ENCODE measurements around the gene SLC6A5. TPM values are rescaled to one million over a fixed set of nuclear protein-coding genes. Genes with fewer than 3 reads are reported as not detected.

The SLC6A5 gene
- total and polyA plus RNA-seq, 2 of the 8 experiments (the other 6 are each of a cell fraction or from before 2014, with no cell fraction given) = not detected

- no peaks in the 10 kb centered on the region for H3K9me3 ChIP-seq (ENCODE audit: insufficient read depth in 2 of 2, low read depth in 1 of 2, low read length in 1 of 2)
- no peaks in the 10 kb centered on the region for H3K79me2 ChIP-seq (ENCODE audit: control insufficient read depth in 1 of 2, insufficient read depth in 2 of 2, low read length in 2 of 2)
- H2BK120ac ChIP-seq (replicated peaks; ENCODE audit: low read depth, low read length) = no peak overlapping the region
- no peak overlapping the region for H3K4me3 ChIP-seq (ENCODE audit: extremely low read depth in 1 of 4, insufficient read depth in 2 of 4, low read depth in 3 of 4, low read length in 4 of 4)
- DNase-seq (ENCODE audit: low read depth in 1 of 2, low spot score in 2 of 2) = peak; percentile 68 to 98
- no peak overlapping the region for H3K9ac ChIP-seq (replicated peaks in 1 of 4; ENCODE audit: extremely low read depth in 1 of 4, low read depth in 3 of 4, low read length in 3 of 4)
- H2BK20ac ChIP-seq (ENCODE audit: low read length) = no peak overlapping the region
- no peak overlapping the region for H3K27ac ChIP-seq (ENCODE audit: low read depth, low read length)
- H4K91ac ChIP-seq (replicated peaks; ENCODE audit: insufficient read length, low read length) = peak overlapping the region; percentile 56
- H2AK5ac ChIP-seq (ENCODE audit: low read depth, low read length) = no peak overlapping the region
- no peak overlapping the region for H4K8ac ChIP-seq (ENCODE audit: extremely low read depth, insufficient read depth, low read length)
- no peaks in the 10 kb centered on the region for H3K23me2 ChIP-seq (ENCODE audit: low read depth, low read length)
- no peak overlapping the region for H3K23ac ChIP-seq (ENCODE audit: insufficient read length)
- CTCF ChIA-PET (ENCODE audit: partially characterized antibody) = interaction anchor here (0.6 to 5.0 kb wide), 56 partner anchors 8 to 787 kb away, joined by 3 to 53 read pairs (median 4); partner anchors contain the start of gene SLC6A5
- WGBS, 2 experiments (ENCODE audit: extremely low coverage in 1 of 2, insufficient coverage in 1 of 2, insufficient read length in 1 of 2, insufficient replicate concordance in 2 of 2, low coverage in 1 of 2, low lambda C conversion rate in 2 of 2, missing lambda C conversion rate in 1 of 2) = 25% methylated on average over 30 of the region's 30 CpGs; no CpG with 5 or more reads in 1 of the 2 experiments
- no peaks in the 10 kb centered on the region for H3K36me3 ChIP-seq (ENCODE audit: control insufficient read depth in 2 of 4, insufficient read depth in 4 of 4, low read length in 3 of 4)
- H2BK5ac ChIP-seq (ENCODE audit: low read depth, low read length) = no peak overlapping the region
- peaks cover 0 to 4% (median 2%) of the 10 kb centered on the region in 4 experiments; a peak in 3 of 7 replicates for H3K27me3 ChIP-seq (replicated peaks in 1 of 4; ENCODE audit: control insufficient read depth in 3 of 4, extremely low read depth in 1 of 4, insufficient read depth in 3 of 4, low read length in 3 of 4)
- H2BK15ac ChIP-seq (ENCODE audit: low read length) = peak overlapping the region; percentile 5; the same call in 1 of the 2 replicates
- peak overlapping the region; percentile 45; the same call in 1 of the 2 replicates for H2BK12ac ChIP-seq (ENCODE audit: low read depth, low read length)
- H4K5ac ChIP-seq (ENCODE audit: insufficient read length, low read depth, low read length) = peak overlapping the region; percentile 51
- H3K4me2 ChIP-seq (ENCODE audit: insufficient read depth in 1 of 2, low read depth in 2 of 2, low read length in 2 of 2) = peak overlapping the region in 1 of 2 experiments; percentile 48; a peak in 1 of 4 replicates
- no peaks in the 10 kb centered on the region for H3K79me1 ChIP-seq (ENCODE audit: low read depth, low read length)
- POLR2A ChIA-PET (ENCODE audit: partially characterized antibody) = interaction anchor here (0.7 to 1.7 kb wide), 5 partner anchors 9 to 220 kb away, joined by 3 read pairs; no protein-coding TSS in a partner anchor
- H2AFZ ChIP-seq (ENCODE audit: low read length) = peak overlapping the region; percentile 63; the same call in 1 of the 2 replicates
- peak overlapping the region; percentile 60 for H3K4ac ChIP-seq (replicated peaks; ENCODE audit: insufficient read length, low read depth, low read length)
- H3K56ac ChIP-seq (replicated peaks; ENCODE audit: insufficient read length, low read depth, low read length) = no peak overlapping the region
- no peak overlapping the region for H3K14ac ChIP-seq (ENCODE audit: insufficient read length)
- FAIRE-seq = peak; percentile 58
- no peaks in the 10 kb centered on the region; a peak in 2 of 7 replicates for H3K4me1 ChIP-seq (replicated peaks in 1 of 4; ENCODE audit: control insufficient read depth in 3 of 4, insufficient read depth in 4 of 4, low read length in 3 of 4)
- H4K20me1 ChIP-seq (replicated peaks in 1 of 2; ENCODE audit: control insufficient read depth in 1 of 2, insufficient read depth in 2 of 2, low read length in 2 of 2) = no peaks in the 10 kb centered on the region
- H3K18ac ChIP-seq (ENCODE audit: extremely low read depth, low read length) = no peak overlapping the region
- TF ChIP-seq CEBPB (IDR thresholded peaks at IDR 0.05; ENCODE audit: low read depth, low read length) (no peak), JUND (IDR thresholded peaks at IDR 0.05; ENCODE audit: low read length) (no peak), RNF2 (IDR thresholded peaks at IDR 0.05; ENCODE audit: borderline replicate concordance, low read depth, low read length, missing control alignments, poor library complexity, severe bottlenecking) (no peak), NRF1 (IDR thresholded peaks at IDR 0.05; ENCODE audit: low read depth, low read length) (no peak), ZNF274 (IDR thresholded peaks at IDR 0.05; ENCODE audit: borderline replicate concordance, extremely low read depth, low read length) (no peak), EP300 (IDR thresholded peaks at IDR 0.05; ENCODE audit: borderline replicate concordance in 1 of 2, low read depth in 2 of 2, low read length in 2 of 2) (no peak), CBX5 (IDR thresholded peaks at IDR 0.05; ENCODE audit: low read depth, low read length) (no peak), RBBP5 (IDR thresholded peaks at IDR 0.05; ENCODE audit: borderline replicate concordance, low read depth, low read length) (0 out of 2 replicates have a peak, but pooled peaks have one; percentile 34)
- TF ChIP-seq, protein P1, sequence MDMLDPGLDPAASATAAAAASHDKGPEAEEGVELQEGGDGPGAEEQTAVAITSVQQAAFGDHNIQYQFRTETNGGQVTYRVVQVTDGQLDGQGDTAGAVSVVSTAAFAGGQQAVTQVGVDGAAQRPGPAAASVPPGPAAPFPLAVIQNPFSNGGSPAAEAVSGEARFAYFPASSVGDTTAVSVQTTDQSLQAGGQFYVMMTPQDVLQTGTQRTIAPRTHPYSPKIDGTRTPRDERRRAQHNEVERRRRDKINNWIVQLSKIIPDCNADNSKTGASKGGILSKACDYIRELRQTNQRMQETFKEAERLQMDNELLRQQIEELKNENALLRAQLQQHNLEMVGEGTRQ (IDR thresholded peaks at IDR 0.05; ENCODE audit: low read length) = no peak
These were observed 10.6 kb downstream of the SLC6A5 start for GRCh38 chr11:20609727-20610707.
